GM18502 (cell line): ENCODE data around the gene VIT.
"Not testable (repeated sequence)": the region's sequence is repeated elsewhere in the genome, so short reads cannot be mapped to it uniquely, and the experiment has no call there.

Experiments
- ATAC-seq: cut with Tn5 transposase; IDR thresholded peaks from one replicate; pipeline ENCODE4 v1.9.1; 2021; ENCODE audit warnings: mild to moderate bottlenecking; ENCODE audit not compliant: unreplicated experiment, poor library complexity

VIT gene

GRCh38 chr2:36800381-36800780 lies 103.9 kb downstream of the VIT start:
- ATAC-seq: no peak

DNA sequence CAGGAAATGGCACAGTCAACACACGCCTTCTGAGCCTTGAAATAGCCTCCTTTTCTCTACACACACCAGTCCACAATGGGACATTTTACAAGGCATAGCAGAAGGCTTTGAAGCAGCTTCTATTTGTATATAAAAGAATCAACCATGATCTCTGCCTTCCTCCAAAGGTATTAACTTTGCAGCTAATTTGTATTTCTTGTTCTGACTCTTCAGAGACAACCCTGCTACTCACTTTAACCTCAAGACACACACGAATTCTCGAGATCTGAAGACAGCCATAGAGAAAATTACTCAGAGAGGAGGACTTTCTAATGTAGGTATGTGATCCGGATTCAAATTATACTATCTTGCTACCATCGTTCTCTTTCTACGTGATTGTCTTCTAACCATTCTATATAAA lies 104.6 kb downstream of the VIT start:
- no peak for ATAC-seq

DNA sequence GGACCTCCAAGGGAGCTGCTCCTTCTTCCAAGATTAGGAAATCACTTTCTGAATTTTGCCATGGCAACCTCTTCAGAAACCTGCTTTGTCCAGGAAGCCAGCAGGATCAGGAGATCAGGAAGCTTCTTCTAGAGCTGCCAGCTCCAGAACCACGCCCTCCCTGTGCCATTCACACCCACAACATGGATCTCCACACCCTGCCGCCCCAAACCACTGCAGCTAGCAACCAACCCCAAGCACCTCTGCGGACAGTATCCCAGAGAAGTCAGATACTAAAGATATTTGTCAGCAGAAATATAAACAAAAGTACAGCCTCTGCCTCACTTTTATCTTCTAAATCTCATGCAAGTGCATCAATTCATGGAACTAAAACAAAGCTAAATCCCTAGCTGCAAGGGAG lies 106.4 kb downstream of the VIT start:
- no peak for ATAC-seq

DNA sequence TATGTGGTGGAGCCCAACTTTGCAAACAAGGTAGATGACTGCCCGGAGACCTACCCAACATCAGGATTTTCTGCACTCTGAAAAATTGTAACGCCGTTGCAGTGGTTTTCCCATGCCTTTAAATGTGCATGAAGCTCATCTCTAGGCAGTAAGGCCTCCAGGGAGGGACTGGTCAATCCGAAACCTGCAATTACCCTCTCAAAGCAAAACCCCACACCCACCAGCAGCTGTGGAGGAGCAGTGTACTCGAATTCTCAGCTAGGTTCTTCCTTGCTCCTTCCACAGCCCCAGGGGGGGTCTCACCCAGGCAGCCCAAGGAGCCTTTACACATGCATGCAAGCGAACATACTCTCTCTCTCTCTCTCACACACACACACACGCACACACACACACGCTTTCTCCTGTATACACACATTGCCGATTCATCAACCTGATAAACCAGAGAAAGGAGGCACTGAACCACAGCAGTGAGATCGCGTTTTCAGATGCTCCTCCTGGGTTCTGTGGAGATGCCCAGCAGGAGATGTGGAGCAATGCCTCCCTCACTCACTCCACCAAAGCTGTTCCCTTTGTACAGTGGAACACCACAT lies 109.2 kb downstream of the VIT start:
- ATAC-seq: no peak

DNA sequence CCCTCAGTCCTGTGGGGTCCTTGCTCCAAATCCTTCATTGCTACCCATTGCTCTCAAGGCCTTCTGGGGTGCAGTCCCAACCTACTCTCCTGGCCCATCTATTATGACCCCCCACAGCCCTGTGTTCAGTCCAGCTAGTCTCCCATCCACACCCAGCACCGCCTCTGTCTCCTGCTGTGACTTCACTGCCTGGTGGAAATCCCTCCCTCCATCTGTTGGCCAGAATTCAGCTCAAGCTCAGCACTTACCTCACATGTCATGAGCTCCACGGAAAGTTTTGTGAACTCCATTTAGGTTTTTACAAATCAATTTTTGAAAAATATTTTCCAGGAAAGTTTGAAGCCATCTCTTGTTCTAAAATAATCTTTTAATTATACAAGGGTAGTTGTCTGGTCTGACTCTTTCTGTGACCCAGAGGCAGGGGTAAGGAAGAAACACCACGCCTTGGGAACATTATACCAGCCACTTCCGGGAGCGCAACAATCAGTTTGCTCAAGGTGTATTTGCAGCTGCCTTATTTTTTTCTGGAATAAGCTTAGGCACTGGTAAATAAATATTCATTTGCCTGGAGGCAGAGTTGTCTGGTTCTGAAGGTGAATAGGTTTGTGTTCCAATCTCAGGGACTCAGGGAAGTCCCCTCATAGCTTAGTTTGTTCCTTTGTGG lies 110.8 kb downstream of the VIT start:
- no peak for ATAC-seq

DNA sequence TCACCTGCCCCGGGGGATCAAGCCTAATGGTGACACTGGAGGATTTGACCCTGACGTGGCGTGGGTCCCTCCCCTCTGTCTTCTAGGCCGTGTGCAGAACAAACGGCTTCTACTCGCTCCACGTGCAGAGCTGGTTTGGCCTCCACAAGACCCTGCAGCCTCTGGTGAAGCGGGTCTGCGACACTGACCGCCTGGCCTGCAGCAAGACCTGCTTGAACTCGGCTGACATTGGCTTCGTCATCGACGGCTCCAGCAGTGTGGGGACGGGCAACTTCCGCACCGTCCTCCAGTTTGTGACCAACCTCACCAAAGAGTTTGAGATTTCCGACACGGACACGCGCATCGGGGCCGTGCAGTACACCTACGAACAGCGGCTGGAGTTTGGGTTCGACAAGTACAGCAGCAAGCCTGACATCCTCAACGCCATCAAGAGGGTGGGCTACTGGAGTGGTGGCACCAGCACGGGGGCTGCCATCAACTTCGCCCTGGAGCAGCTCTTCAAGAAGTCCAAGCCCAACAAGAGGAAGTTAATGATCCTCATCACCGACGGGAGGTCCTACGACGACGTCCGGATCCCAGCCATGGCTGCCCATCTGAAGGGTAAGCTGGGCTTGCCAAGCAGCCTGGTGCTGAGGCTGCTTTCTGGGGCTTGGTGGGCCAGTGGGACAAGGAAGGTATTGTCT lies 112.0 kb downstream of the VIT start:
- no peak for ATAC-seq

- ATAC-seq: no peak
These were observed 112.5 kb downstream of the VIT start for GRCh38 chr2:36809069-36809445.

DNA sequence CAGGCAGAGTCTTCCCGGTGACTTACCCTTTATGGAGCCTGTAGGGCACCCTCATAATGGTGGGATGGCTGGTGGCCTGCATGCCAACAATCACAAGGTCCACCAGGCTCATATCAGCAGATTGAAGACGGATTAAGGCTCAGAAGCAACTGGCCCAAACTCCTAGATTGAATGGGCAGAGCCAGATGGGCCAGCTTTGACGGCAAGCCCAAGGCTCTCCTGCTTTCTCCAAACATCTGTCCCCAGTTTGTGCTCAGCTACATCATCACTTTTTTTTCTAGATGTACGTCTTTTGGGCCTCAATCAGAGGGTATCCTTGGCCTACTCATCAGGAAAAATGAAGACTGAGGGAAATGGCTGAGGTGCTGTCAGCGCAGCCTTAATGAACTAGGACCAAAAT lies 114.6 kb downstream of the VIT start:
- no peak for ATAC-seq

- no peak for ATAC-seq
These were observed 115.7 kb downstream of the VIT start for GRCh38 chr2:36812196-36812595.

DNA sequence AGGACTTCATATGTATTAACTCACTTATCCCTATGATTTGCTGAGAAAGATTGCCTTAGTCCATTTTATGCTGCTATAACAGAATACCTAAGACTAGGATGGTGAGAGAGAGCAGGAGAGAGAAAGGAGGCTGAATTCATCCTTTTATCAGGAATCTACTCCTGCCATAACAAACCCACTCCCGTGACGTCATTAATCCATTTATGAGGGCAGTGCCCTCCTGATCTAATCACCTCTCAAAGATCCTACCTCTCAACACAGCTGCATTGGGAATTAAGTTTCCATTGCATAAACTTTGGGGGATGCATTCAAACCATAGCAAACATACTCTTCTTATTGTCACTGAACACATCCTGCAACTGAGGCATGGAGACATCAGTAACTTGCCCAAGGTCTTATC lies 122.0 kb downstream of the VIT start:
- no peak for ATAC-seq

DNA sequence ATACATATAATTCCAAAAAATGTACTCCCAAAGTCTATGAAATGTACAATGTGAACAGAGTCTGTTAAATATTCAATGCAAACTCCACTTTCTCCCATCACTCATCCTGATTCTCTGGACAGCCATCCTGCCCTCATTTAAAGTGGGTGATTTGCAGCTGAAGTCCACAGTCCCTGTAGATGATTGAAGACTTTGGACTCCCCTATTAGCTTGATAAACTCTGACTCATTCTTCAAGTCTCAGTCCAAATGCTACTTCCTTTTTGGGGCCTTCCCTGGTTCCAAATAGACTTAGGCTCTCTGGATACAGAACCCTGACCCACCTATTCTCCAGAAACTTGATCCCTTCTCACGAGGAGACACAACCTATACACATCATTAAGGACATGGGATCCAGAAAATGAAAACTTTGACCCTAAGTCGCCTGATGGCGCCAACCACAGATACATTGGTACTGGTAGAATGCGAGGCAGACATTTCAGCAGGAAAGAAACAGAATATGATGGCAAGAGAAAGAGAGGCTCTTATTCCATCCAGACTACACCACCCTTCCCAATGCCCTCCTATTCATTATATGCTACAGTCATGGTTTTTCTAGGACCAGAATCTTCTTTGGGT lies 122.7 kb downstream of the VIT start:
- ATAC-seq: no peak

DNA sequence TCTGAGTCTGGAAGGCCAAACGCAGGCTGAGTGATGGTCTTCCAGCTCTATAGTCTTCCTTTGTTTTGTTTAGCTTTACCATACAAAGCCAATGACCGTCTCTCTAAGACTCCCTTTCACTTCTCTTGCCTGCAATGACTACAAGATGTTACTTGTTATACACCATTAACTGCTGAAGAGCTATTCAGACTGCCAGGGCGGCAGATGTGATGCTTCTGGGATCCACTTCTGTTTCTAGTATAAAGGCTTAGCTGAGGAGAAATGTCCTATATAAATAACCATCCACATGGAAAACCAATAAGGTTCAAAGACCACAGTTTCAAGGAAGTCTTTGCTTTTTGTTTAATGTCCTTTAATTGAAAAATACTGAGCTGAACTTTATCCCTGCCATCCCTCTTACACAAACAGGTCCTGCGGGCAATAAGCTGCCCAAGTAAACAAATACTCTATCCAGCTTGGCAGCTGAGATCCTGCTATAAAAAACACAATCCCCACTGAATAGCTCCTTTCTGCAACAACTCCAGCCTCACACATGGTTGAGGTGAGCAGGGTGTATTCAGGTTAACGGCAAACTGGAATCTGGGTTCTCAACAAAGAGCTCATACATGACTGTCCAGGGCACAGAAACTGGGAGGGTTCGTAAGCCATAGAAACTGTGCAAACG lies 124.6 kb downstream of the VIT start:
- ATAC-seq: no peak

DNA sequence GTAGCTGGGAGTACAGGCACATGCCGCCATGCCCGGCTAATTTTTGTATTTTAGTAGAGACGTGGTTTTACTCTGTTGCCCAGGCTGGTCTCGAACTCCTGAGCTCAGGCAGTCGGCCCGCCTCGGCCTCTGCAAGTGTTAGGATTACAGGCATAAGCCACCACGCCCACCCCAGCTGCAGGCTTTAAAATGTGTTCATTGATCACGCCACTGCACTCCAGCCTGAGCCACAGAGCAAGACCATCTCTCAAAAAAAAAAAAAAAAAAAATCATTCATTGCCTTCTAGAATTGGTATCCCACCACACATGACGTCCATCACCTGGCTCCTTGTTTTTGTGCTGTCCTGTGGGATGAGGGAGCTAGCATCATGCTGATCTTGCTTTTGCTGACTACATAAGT lies 127.4 kb downstream of the VIT start:
- no peak for ATAC-seq

- ATAC-seq: no peak
These were observed 127.8 kb downstream of the VIT start for GRCh38 chr2:36824273-36824672.

- not testable (repeated sequence) for ATAC-seq
These were observed 128.2 kb downstream of the VIT start for GRCh38 chr2:36824683-36825082.

GRCh38 chr2:36831185-36831584 lies 134.7 kb downstream of the VIT start:
- no peak for ATAC-seq

DNA sequence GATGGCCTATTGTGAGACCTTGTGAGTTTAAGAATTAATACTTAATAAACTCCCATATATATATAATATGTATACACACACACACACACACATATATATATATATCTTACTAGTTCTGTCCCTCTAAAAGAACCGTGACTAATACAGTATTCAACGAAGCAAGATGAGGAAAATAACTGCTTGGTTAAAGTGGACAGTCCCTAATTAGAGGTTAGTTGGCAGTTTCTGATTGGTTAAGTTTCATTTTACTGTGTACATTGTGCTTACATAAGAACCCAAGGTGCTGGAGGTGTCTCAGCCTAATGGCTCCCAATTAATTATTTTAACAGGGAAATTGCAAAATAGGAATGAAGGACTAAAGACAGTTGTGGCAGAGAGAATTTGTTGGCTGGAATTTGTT lies 137.7 kb downstream of the VIT start:
- ATAC-seq: no peak

GRCh38 chr2:36834731-36835524 lies 138.4 kb downstream of the VIT start:
- ATAC-seq: no peak

DNA sequence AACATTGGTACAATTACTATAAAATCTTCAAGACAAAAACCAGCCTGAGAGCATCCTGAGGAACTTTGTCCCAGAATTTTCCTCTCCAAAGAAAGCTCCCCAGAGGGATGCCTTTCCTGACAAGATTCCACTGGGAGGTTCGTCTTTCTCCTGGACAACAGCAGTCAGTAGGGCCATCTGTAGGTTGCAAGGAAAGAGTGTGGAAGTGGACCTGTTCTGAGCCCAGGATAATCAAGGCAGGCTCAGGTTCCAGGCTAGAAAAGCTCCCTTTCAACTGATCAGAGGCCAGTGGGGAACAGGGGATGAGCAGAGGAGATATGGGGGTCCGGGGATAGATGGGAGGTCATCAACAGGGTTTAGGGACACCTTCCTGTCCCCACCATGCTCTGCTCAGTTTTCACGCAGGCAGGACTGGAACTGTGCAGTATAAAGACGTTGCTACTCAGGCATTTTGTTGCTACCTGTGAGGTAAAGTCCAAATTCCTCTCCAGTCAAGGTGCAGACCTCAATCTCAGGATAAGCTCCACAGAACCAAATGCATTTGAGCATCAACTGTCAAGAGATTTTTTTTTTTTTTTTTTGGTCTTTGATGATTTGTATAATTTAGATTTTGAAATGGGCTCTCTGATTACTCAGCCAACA lies 143.6 kb downstream of the VIT start:
- no peak for ATAC-seq

DNA sequence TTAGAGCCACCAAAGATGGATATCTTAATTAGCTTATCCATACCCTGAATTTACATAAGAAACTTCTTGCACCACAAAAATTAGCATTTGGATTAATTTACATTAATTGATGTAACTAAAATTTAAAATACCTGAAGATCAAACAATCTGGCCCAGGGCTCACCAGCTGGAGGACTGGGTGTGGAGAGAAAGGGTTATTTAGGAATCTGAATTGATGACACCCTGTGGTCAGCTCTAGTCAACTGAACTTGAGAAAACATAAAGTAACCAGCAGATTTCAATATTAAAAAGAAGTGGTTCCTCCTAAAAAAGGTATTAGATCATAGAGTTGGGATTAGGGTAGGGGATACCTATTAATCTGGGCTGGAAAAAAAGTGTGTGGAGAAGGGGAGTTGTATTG lies 147.3 kb downstream of the VIT start:
- no peak for ATAC-seq
